Bronchial epithelial cell (primary cell): ENCODE results near the gene NAA10. TPM values are rescaled to one million over a fixed set of nuclear protein-coding genes. Genes with fewer than 3 reads are reported as not detected.

Experiments
- DNase-seq: peaks from one replicate; pipeline ENCODE4 v3.0.0-alpha.2; 2010; ENCODE audit warnings: low read depth
- FAIRE-seq: peaks from 2 replicates; lab custom pipeline; 2011; peaks lifted over from hg19 to GRCh38; lab: Jason Lieb, UNC
- H3K27me3 ChIP-seq: 2 replicates; pipeline ENCODE4 v1.5.1; 2011; ENCODE audit warnings: low read length; ENCODE audit not compliant: control insufficient read depth, insufficient read depth
- H3K36me3 ChIP-seq: 2 replicates; pipeline ENCODE4 v1.5.1; 2011; ENCODE audit warnings: low read length; ENCODE audit not compliant: control insufficient read depth, insufficient read depth
- H3K4me3 ChIP-seq: 2 replicates; pipeline ENCODE4 v1.5.1; 2011; ENCODE audit warnings: mild to moderate bottlenecking, low read depth, low read length, control low read depth
- total RNA-seq: library from RNA; depleted of rRNA; stranded (reverse); fragments of >200 nt; gene quantifications from 2 replicates; pipeline ENCODE4 v1.2.1, GENCODE V29; 2014
- TF ChIP-seq, protein P1 (sequence below): IDR thresholded peaks from 2 replicates; pipeline ENCODE4 v1.5.1; 2011; ENCODE audit warnings: mild to moderate bottlenecking, moderate library complexity, low read length, control low read depth, inconsistent platforms; ENCODE audit not compliant: insufficient read depth, severe bottlenecking

The NAA10 gene
- total RNA-seq, 1 donor from 2014 or later = 56.9 TPM

DNA sequence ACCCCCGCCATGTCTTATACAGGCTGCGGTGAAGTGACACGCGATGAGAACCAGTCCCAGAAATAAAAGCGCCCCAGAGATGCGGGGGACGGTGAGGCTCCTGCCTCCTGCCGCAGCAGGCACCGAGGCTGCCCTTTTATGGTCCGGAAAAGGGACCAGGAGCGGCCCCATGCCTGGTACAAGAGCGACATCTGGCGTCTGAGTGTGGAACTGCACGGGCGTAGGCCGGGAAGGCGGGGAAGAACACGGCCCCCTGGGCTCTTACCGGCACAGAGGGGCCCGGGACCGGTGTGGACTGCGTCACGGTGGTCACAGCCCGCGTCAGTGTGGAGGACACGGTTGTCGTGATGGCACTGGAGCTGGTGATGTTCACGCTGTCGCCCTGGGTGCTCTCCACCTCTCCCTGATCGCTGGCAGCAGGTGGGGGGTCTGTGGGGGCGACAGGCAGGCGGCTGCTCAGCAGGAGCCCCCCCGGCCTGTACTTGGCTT is 18.5 kb upstream of the NAA10 start:
- no peak overlapping the region for H3K4me3 ChIP-seq
- peak; percentile 15 for DNase-seq
- no peak for FAIRE-seq

DNA sequence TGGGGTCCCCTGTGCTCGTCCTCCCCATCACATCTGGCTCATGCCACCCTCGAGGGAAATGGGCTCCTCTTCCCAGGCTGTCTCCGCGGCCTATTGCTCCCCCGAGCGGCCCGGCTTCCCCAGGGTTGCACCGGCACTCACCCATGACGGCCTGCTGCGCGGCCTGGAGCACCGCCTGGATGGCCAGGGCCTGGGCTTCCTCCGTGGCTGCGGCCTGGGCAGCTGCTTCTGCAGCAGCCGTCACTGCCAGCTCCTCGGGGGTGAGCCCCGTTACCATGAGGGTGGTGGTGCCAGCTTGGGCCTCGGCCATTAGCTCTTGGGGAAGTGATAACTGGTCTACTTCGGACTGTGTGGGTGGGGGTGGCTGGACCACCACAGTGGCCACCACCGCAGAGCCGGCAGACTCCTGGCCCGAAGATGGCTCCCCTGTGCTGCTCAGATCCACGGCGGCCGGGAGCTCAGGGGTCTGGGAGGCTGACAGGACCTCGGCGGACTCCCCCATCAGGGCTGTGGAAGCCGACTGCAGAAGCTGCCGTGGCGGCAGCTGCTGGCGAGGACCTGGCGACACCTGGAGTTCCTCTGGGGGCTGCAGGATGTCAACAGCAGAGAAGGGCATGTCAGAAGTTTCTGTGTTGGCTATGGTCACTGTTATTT is 17.7 kb upstream of the NAA10 start:
- Histone ChIP-seq H3K27me3 (no peaks in the 10 kb centered on the region), H3K4me3 (no peak overlapping the region), H3K36me3 (peaks cover 23% of the 10 kb centered on the region)
- DNase-seq (no peak), FAIRE-seq (no peak)
- TF ChIP-seq, protein P1, sequence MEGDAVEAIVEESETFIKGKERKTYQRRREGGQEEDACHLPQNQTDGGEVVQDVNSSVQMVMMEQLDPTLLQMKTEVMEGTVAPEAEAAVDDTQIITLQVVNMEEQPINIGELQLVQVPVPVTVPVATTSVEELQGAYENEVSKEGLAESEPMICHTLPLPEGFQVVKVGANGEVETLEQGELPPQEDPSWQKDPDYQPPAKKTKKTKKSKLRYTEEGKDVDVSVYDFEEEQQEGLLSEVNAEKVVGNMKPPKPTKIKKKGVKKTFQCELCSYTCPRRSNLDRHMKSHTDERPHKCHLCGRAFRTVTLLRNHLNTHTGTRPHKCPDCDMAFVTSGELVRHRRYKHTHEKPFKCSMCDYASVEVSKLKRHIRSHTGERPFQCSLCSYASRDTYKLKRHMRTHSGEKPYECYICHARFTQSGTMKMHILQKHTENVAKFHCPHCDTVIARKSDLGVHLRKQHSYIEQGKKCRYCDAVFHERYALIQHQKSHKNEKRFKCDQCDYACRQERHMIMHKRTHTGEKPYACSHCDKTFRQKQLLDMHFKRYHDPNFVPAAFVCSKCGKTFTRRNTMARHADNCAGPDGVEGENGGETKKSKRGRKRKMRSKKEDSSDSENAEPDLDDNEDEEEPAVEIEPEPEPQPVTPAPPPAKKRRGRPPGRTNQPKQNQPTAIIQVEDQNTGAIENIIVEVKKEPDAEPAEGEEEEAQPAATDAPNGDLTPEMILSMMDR = no peak

More for the DNA sequence above, 18.5 kb upstream of the NAA10 start:
- TF ChIP-seq, protein P1 = peak; percentile 88
- Histone ChIP-seq H3K27me3 (no peaks in the 10 kb centered on the region), H3K36me3 (peaks cover 27% of the 10 kb centered on the region)

DNA sequence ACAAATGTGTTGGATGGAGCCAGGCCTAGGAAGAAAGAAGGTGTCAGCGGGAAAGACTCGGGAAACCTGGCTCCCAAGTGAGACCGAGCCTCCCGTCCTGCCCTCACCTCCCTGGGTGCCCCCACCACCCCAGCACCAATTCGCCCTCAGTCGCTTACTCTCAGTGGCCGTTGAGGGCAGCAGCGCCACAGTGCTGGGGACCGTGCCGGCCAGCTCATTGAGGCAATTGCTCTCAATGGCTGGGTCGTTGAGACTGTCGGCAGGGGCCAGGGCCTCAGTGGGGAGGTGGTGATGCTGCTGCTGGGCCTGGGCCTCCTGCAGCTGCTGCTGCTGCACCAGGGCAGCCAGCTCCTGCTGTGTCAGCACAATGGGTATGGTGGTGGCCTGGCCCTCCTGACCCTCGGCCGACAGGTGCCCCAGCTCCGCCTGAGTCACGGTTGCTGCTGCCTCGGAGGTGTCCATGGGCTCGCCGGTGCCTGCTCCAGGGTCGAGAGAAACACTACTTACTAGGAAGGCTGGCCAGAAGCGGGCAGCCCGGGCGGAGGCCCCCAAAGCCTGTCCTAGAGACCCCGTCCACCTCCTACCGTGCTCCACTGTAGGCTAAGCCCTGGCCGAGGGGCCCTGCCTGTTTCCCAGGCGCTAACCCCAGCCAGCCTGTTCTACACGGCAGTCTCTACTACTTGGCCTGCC is 17.0 kb upstream of the NAA10 start:
- DNase-seq = no peak

DNA sequence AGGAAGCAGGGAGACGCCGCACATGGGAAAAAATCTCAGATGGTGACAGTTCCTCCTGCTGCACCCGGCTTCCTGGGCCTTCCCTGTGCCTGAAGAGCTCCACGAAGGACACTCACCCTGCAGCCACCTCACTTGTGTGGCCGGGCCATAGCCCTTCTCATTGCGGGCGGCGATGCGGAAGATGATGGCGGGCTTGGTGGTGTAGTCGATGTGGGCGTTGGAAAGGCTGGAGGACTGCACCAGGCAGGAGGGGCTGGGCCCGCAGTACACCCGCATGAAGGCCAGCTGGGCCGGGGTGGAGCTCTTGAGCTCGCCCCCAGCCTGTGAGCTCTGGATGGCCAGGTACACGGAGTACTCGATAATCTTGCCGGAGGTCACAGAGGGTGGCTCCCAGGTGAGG is 15.3 kb upstream of the NAA10 start:
- peaks cover 19% of the 10 kb centered on the region for H3K36me3 ChIP-seq
- DNase-seq (no peak), FAIRE-seq (no peak)
- H3K4me3 ChIP-seq = no peak overlapping the region
- no peaks in the 10 kb centered on the region for H3K27me3 ChIP-seq
- TF ChIP-seq, protein P1 = no peak

More for the DNA sequence above, 17.0 kb upstream of the NAA10 start:
- FAIRE-seq = no peak
- H3K27me3 ChIP-seq = no peaks in the 10 kb centered on the region
- TF ChIP-seq, protein P1 = no peak
- H3K4me3 ChIP-seq = no peak overlapping the region
- H3K36me3 ChIP-seq = peaks cover 21% of the 10 kb centered on the region

DNA sequence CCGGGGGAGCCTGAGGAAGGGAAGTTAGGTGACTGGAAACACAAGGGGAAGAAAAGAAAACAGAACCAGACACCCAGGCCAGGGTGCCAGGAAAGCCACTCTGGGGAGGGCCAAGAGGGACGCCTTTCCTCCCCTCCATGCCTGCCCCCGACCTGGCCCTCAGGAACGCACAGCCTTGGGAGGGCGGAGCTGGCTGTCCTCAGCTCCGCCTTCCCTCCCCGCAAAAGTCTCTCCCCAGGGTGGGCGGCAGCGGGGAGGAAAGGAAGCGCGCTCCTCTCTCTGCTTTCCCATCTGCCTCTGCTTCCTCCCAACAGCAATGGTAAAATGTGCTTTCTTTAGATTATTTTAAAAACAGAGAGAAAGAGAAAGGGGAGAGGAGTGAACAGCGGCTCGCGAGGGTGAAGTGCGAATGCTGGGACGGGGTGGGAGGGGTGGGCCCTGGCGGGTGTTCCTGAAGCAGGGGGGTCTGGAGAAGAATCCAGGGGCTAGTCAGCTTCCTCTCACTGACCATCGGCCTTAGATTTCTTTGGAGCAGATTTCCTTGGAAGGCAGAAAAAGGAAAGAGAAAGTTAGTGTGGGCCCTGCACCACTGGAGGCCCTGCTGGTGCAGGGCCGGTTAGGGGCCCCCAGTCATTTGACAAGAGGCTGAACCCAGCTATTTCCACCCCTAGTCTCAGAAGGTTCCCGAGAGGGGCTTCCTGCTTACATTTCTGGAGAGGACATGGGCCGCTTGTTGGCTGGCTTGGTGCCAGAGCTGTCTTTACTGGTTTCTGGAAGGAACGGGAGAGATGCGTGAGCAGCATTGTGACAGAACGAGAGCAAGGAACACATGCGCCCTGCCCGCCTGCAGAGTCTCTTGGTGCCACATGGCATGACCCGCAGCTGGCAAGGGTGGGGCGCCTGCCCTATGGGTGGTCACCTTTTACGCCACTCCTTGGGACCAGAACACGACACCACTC is 14.3 kb upstream of the NAA10 start:
- DNase-seq (no peak), FAIRE-seq (no peak)
- Histone ChIP-seq H3K27me3 (no peaks in the 10 kb centered on the region), H3K4me3 (no peak overlapping the region), H3K36me3 (peaks cover 19% of the 10 kb centered on the region)
- TF ChIP-seq, protein P1 = no peak
